BLaER1 (cell line): ENCODE data around the gene LHPP.
A peak's percentile ranks its signal among the peaks of the same experiment; 100 is the strongest.

Experiments
- H3K27ac ChIP-seq: shearing (Covaris generic); formaldehyde crosslinking; 2 replicates; pipeline ENCODE4 v1.8.1; 2022
- H3K27me3 ChIP-seq: shearing (Covaris generic); formaldehyde crosslinking; 2 replicates; pipeline ENCODE4 v1.8.1; 2022
- H3K36me3 ChIP-seq: shearing (Covaris generic); formaldehyde crosslinking; 2 replicates; pipeline ENCODE4 v1.8.1; 2022
- H3K4me1 ChIP-seq: shearing (Covaris generic); formaldehyde crosslinking; 2 replicates; pipeline ENCODE4 v1.8.1; 2022
- H3K4me2 ChIP-seq: shearing (Covaris generic); formaldehyde crosslinking; 2 replicates; pipeline ENCODE4 v1.8.1; 2022
- H3K4me3 ChIP-seq: shearing (Covaris generic); formaldehyde crosslinking; 2 replicates; pipeline ENCODE4 v1.8.1; 2022
- H3K9ac ChIP-seq: shearing (Covaris generic); formaldehyde crosslinking; 2 replicates; pipeline ENCODE4 v1.8.1; 2022
- H3K9me3 ChIP-seq: shearing (Covaris generic); formaldehyde crosslinking; 2 replicates; pipeline ENCODE4 v1.8.1; 2022
- H4K20me1 ChIP-seq: shearing (Covaris generic); formaldehyde crosslinking; 2 replicates; pipeline ENCODE4 v1.8.1; 2022
- Cebpa-rat ChIP-seq: shearing (Covaris generic); IDR thresholded peaks from 2 replicates; pipeline ENCODE4 v1.8.1; 2022

Gene LHPP

GRCh38 chr10:124559372-124560132, 97.9 kb downstream of the LHPP start:
- Histone ChIP-seq H3K27ac (no peak overlapping the region), H3K4me3 (no peak overlapping the region), H3K9me3 (peaks cover 12% of the 10 kb centered on the region), H3K36me3 (no peaks in the 10 kb centered on the region), H3K4me2 (peak overlapping the region; percentile 74), H3K4me1 (peaks cover 38% of the 10 kb centered on the region), H4K20me1 (no peaks in the 10 kb centered on the region), H3K27me3 (no peaks in the 10 kb centered on the region), H3K9ac (no peak overlapping the region; the same call in 1 of the 2 replicates)
- TF ChIP-seq Cebpa-rat = no peak

DNA sequence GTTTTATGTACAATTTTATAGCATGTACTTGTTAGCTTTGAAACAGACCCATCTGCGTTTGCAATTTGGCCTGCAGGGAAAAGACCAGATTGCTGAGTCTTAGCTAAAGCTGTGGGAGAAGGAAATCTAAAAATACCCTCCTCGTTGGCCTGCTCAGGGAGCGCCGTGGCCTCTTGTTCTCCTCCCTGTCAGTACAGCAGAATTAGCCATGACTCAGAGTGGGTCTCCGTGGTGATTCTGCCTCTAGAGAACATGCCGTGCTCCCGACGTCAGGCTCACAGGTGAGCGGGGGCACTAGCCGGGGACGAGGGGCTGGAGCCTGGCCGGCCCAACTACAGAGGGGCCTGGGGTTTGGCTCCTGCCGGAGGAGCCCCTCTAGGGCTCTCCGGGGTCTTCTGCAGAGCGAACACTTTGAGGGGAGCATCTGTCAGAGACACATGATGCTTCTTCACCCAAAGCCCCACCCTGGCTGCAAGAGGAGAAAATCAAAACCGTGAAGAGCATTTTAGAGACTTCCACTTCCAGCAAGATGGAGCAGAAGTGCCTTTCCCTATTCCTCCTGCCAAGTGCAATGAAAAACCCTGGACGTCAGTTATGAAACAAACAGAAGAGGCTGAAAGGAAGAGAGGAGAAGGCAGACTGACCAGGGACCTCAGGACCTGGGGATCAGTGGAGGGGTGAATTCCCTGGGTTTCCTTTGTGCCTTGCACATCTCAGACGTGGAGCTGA, 98.9 kb downstream of the LHPP start:
- Histone ChIP-seq H3K27me3 (0 out of 2 replicates have a peak, but pooled peaks cover 2% of the 10 kb centered on the region), H3K4me1 (peaks cover 46% of the 10 kb centered on the region), H3K36me3 (no peaks in the 10 kb centered on the region), H3K4me2 (peak overlapping the region; percentile 74), H3K9ac (peak overlapping the region; percentile 47; the same call in 1 of the 2 replicates), H3K4me3 (no peak overlapping the region), H3K27ac (peak overlapping the region; percentile 50), H3K9me3 (peaks cover 12% of the 10 kb centered on the region), H4K20me1 (no peaks in the 10 kb centered on the region)
- no peak for TF ChIP-seq Cebpa-rat

DNA sequence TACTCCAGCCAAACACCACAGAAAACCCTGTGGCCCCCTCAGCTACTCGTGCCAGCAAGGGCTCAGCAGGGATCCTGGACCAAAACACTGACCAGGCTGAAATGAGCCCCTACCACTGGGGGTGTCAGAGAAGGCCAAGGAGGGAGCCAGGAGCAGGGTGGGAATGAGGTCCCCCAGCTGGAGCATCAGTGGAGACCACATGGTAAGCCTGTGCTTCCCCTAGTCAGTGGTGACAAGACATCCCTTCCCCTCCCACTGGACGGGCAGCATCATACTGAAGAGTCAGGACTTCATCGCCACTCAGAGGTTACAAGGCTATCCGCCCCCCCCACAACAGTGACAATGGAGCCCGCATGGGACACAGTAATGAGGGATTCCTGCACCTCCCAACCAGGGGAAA, 99.6 kb downstream of the LHPP start:
- Histone ChIP-seq H3K36me3 (no peaks in the 10 kb centered on the region), H3K4me3 (no peak overlapping the region), H3K27ac (peak overlapping the region; percentile 50; the same call in 1 of the 2 replicates), H3K9ac (no peak overlapping the region), H4K20me1 (no peaks in the 10 kb centered on the region), H3K4me1 (peaks cover 52% of the 10 kb centered on the region), H3K9me3 (peaks cover 12% of the 10 kb centered on the region), H3K4me2 (peak overlapping the region; percentile 74), H3K27me3 (peaks cover 3% of the 10 kb centered on the region; the same call in 1 of the 2 replicates)
- no peak for TF ChIP-seq Cebpa-rat

DNA sequence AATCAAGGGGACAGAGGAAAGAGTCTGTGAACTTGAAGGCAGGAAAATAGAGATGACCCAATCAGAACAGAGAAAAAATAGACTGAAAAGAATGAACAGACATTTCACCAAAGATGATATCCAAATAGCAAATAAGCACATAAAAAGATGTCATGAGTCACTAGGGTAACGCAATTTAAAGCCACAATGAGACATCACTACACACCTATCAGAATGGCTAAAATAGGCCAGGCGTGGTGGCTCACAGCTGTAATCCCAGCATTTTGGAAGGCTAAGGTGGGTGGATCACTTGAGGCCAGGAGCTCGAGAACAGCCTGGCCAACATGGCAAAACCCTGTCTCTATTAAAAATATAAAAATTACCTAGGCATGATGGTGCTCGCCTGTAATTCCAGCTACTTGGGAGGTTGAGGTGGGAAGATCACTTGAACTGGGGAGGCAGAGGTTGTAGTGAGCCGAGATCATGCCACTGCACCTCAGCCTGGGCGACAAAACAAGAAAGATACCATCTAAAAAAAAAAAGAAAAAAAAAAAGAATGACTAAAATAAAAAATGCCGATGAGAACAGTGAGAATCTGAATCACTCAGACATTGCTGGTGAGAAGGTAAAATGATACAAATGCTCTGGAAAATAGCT, 100.9 kb downstream of the LHPP start:
- peaks cover 12% of the 10 kb centered on the region for H3K9me3 ChIP-seq
- peaks cover 3% of the 10 kb centered on the region; the same call in 1 of the 2 replicates for H3K27me3 ChIP-seq
- no peak overlapping the region for H3K27ac ChIP-seq
- TF ChIP-seq Cebpa-rat = no peak
- no peak overlapping the region for H3K9ac ChIP-seq
- no peaks in the 10 kb centered on the region for H4K20me1 ChIP-seq
- H3K4me1 ChIP-seq = peaks cover 54% of the 10 kb centered on the region
- H3K4me3 ChIP-seq = no peak overlapping the region
- H3K36me3 ChIP-seq = no peaks in the 10 kb centered on the region
- H3K4me2 ChIP-seq = no peak overlapping the region

DNA sequence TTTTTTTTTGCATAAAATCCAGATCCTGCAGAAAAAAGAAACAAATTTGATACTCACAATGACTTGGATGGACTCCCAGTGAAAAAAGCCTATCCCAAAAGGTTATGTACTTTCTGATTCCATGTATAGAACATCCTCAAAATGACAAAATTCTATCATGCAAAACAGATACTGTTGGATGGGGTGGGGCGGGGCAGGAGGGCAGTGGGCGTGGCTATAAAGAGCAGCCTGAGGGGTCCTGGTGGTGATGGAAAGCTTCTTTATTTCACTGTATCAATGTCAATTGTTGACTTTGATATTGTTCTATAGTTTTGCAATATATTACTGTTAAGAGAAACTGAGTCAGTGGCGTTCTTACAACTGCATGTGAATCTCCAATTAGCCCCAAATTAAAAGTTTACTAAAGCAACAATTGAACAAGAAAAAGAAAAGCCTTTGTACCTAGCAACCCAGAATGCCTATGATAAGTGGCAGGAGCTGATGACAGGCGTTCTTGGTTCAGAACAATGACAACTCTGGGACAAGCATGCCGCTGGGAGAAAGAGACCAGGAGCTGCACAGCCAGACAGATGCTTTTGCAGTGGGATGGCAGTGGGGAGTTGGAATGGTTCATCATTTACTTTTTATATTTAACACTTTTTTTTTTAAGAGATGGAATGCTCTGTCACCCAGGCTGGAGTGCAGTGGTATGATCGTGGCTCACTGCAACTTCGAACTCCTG, 101.9 kb downstream of the LHPP start:
- Histone ChIP-seq H3K4me3 (no peak overlapping the region), H3K27ac (no peak overlapping the region), H3K9ac (no peak overlapping the region), H3K4me2 (no peak overlapping the region), H4K20me1 (no peaks in the 10 kb centered on the region), H3K9me3 (peaks cover 12% of the 10 kb centered on the region), H3K4me1 (peaks cover 51% of the 10 kb centered on the region), H3K36me3 (no peaks in the 10 kb centered on the region), H3K27me3 (peaks cover 3% of the 10 kb centered on the region; the same call in 1 of the 2 replicates)
- TF ChIP-seq Cebpa-rat = no peak

DNA sequence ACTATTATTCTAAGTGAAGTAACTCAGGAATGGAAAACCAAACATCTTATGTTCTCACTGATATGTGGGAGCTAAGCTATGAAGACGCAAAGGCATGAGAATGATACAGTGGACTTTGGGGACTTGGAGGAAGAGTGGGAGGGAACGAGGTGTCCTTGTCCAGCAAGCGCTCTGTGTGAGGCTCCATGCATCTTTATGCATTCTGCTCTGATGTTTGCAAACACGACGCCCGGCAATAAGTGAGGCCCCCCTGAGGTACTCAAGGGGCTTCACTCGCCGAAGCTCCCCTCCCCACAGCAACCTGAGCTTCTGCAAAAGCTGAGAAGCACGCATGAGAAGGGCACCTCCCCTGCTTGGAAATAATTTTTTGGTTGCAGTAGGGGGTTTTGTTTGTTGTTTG, 103.3 kb downstream of the LHPP start:
- Histone ChIP-seq H3K9me3 (peaks cover 12% of the 10 kb centered on the region), H4K20me1 (no peaks in the 10 kb centered on the region), H3K36me3 (no peaks in the 10 kb centered on the region), H3K4me3 (no peak overlapping the region), H3K4me2 (peak overlapping the region; percentile 65), H3K27me3 (peaks cover 3% of the 10 kb centered on the region; the same call in 1 of the 2 replicates), H3K27ac (no peak overlapping the region), H3K9ac (no peak overlapping the region), H3K4me1 (peaks cover 56% of the 10 kb centered on the region)
- TF ChIP-seq Cebpa-rat = no peak

GRCh38 chr10:124565565-124566221, 104.1 kb downstream of the LHPP start:
- Histone ChIP-seq H3K9me3 (peaks cover 12% of the 10 kb centered on the region), H3K9ac (no peak overlapping the region), H3K4me1 (peaks cover 54% of the 10 kb centered on the region), H3K36me3 (no peaks in the 10 kb centered on the region), H3K4me2 (peak overlapping the region; percentile 65), H3K4me3 (no peak overlapping the region), H4K20me1 (no peaks in the 10 kb centered on the region), H3K27me3 (peaks cover 3% of the 10 kb centered on the region; the same call in 1 of the 2 replicates), H3K27ac (no peak overlapping the region)
- no peak for TF ChIP-seq Cebpa-rat

- H3K4me2 ChIP-seq = peak overlapping the region; percentile 65
Measured at GRCh38 chr10:124566222-124566888, 104.7 kb downstream of the LHPP start.

More at GRCh38 chr10:124566222-124566888, 104.7 kb downstream of the LHPP start:
- peaks cover 47% of the 10 kb centered on the region for H3K4me1 ChIP-seq
- no peaks in the 10 kb centered on the region for H3K36me3 ChIP-seq
- H3K27me3 ChIP-seq = peaks cover 3% of the 10 kb centered on the region; the same call in 1 of the 2 replicates
- no peak overlapping the region for H3K9ac ChIP-seq
- TF ChIP-seq Cebpa-rat = no peak
- no peak overlapping the region for H3K4me3 ChIP-seq
- no peak overlapping the region for H3K27ac ChIP-seq
- no peaks in the 10 kb centered on the region for H4K20me1 ChIP-seq
- H3K9me3 ChIP-seq = peaks cover 9% of the 10 kb centered on the region
